A549 (cell line): Measurements from ENCODE around the gene HLA-DPA1. TPM values are rescaled to one million over a fixed set of nuclear protein-coding genes. Genes with fewer than 3 reads are reported as not detected.

ENCODE experiments used
- ATAC-seq, 2 experiments: fragments of 200-7000 bp in 1 of 2; fragments of >200 bp in 1 of 2; cut with Nextera tagmentation in 1 of 2; cut with Tn5 transposase in 1 of 2; 3 replicates each; pipeline versions ENCODE4 v1.8.0 to v1.9.1; 2018 to 2020; ENCODE audit warnings: mild to moderate bottlenecking in 1 of 2, moderate library complexity in 1 of 2
- CTCF ChIA-PET: fragments of 300-600 bp; sonication (Branson Sonifier 250); formaldehyde crosslinking; extraction: SDS; loops from one replicate; lab custom pipeline; 2021; ENCODE audit warnings: antibody characterized with exemption, inconsistent platforms; lab: Yijun Ruan, JAX
- POLR2A ChIA-PET: fragments of 350-600 bp; formaldehyde crosslinking; extraction: SDS; loops from one replicate; lab custom pipeline; 2021; ENCODE audit warnings: antibody characterized with exemption, inconsistent platforms; lab: Yijun Ruan, JAX
- DNase-seq, 2 experiments: peaks; one replicate each; pipeline versions ENCODE4 v3.0.0 to v3.0.0-alpha.2; 2011 to 2016; ENCODE audit warnings: low read depth in 1 of 2, low spot score in 1 of 2
- FAIRE-seq: peaks from 2 replicates; lab custom pipeline; 2011; peaks lifted over from hg19 to GRCh38; lab: Jason Lieb, UNC
- H3K27ac ChIP-seq, 2 experiments: fragments of >200 bp; sonication (Bioruptor Twin); formaldehyde crosslinking; 3 replicates each; pipeline ENCODE4 v1.5.1; 2016 to 2017
- H3K4me1 ChIP-seq: fragments of >200 bp; sonication (Bioruptor Twin); formaldehyde crosslinking; 3 replicates; pipeline ENCODE4 v1.6.1; 2016
- H3K4me2 ChIP-seq: fragments of >200 bp; sonication (Bioruptor Twin); formaldehyde crosslinking; 3 replicates; pipeline ENCODE4 v1.6.1; 2016
- H3K4me3 ChIP-seq: fragments of >200 bp; sonication (Bioruptor Twin); formaldehyde crosslinking; 3 replicates; pipeline ENCODE4 v1.5.1; 2016
- H3K9me3 ChIP-seq: fragments of >200 bp; sonication (Bioruptor Twin); formaldehyde crosslinking; 3 replicates; pipeline ENCODE4 v1.6.1; 2016
- BHLHE40 ChIP-seq: IDR thresholded peaks from 2 replicates; pipeline ENCODE4 v1.6.1; 2012; ENCODE audit warnings: low read depth, low read length, inconsistent platforms
- CBX8 ChIP-seq: fragments of 200-600 bp; sonication (generic); IDR thresholded peaks from 2 replicates; pipeline ENCODE4 v1.6.1; 2016
- ELK1 ChIP-seq: fragments of 150-350 bp; IDR thresholded peaks from 2 replicates; pipeline ENCODE4 v1.6.1; 2014; ENCODE audit warnings: low read depth, mild to moderate bottlenecking, low read length
- ESRRA ChIP-seq: fragments of 150-350 bp; IDR thresholded peaks from 2 replicates; pipeline ENCODE4 v1.6.1; 2014; ENCODE audit warnings: mild to moderate bottlenecking, low read length, borderline replicate concordance
- FOSB ChIP-seq: fragments of 250-450 bp; sonication (Bioruptor Pico); IDR thresholded peaks from 2 replicates; pipeline ENCODE4 v1.5.0; 2020; ENCODE audit warnings: mild to moderate bottlenecking, moderate library complexity
- GATA3 ChIP-seq: IDR thresholded peaks from 2 replicates; pipeline ENCODE4 v1.6.1; 2012; ENCODE audit warnings: borderline replicate concordance
- HMGXB4 ChIP-seq: fragments of 250-450 bp; sonication (Bioruptor Pico); IDR thresholded peaks from 2 replicates; pipeline ENCODE4 v1.5.0; 2021; ENCODE audit warnings: mild to moderate bottlenecking, moderate library complexity, borderline replicate concordance
- HOXA7 ChIP-seq: fragments of 250-450 bp; sonication (Bioruptor Pico); IDR thresholded peaks from 2 replicates; pipeline ENCODE4 v1.5.0; 2020; ENCODE audit warnings: mild to moderate bottlenecking, moderate library complexity
- JUNB ChIP-seq: fragments of >200 bp; sonication (Bioruptor Twin); formaldehyde crosslinking; IDR thresholded peaks from 2 replicates; pipeline ENCODE4 v1.6.1; 2016
- MAX ChIP-seq: IDR thresholded peaks from 2 replicates; pipeline ENCODE4 v1.6.1; 2012
- MAZ ChIP-seq: fragments of 150-350 bp; IDR thresholded peaks from 2 replicates; pipeline ENCODE4 v1.6.1; 2014; ENCODE audit warnings: antibody characterized with exemption, low read depth, low read length, borderline replicate concordance
- NPAS2 ChIP-seq: fragments of 250-450 bp; sonication (Bioruptor Pico); IDR thresholded peaks from 2 replicates; pipeline ENCODE4 v1.8.0; 2022; ENCODE audit warnings: mild to moderate bottlenecking, moderate library complexity, borderline replicate concordance
- PHF8 ChIP-seq: fragments of 200-600 bp; sonication (generic); IDR thresholded peaks from 2 replicates; pipeline ENCODE4 v1.6.1; 2016; ENCODE audit warnings: low read depth, mild to moderate bottlenecking, antibody characterized with exemption, moderate library complexity, borderline replicate concordance
- POLR2AphosphoS2 ChIP-seq: conservative IDR thresholded peaks from 2 replicates; pipeline ENCODE4 v1.6.1; 2012; ENCODE audit warnings: low read length, improper control_type of control experiment, inconsistent platforms
- RCOR1 ChIP-seq: fragments of 150-350 bp; IDR thresholded peaks from 2 replicates; pipeline ENCODE4 v1.6.1; 2014; ENCODE audit warnings: antibody characterized with exemption, low read length, low read depth
- SMC3 ChIP-seq: fragments of >200 bp; sonication (Bioruptor Twin); formaldehyde crosslinking; IDR thresholded peaks from 3 replicates; pipeline ENCODE4 v1.6.1; 2018; ENCODE audit warnings: inconsistent platforms
- SREBF2 ChIP-seq: fragments of 450-650 bp; IDR thresholded peaks from 2 replicates; pipeline ENCODE4 v1.6.1; 2014; ENCODE audit warnings: mild to moderate bottlenecking, moderate library complexity
- TFCP2L1 ChIP-seq: fragments of 250-450 bp; sonication (Bioruptor Pico); IDR thresholded peaks from 2 replicates; pipeline ENCODE4 v1.5.0; 2021; ENCODE audit warnings: mild to moderate bottlenecking
- USF2 ChIP-seq: fragments of 450-650 bp; IDR thresholded peaks from 2 replicates; pipeline ENCODE4 v1.6.1; 2014; ENCODE audit warnings: antibody characterized with exemption
- ZFP36 ChIP-seq: fragments of 450-650 bp; IDR thresholded peaks from 2 replicates; pipeline ENCODE4 v1.6.1; 2014; ENCODE audit warnings: borderline replicate concordance; ENCODE audit not compliant: partially characterized antibody
- ZNF302 ChIP-seq: fragments of 250-450 bp; sonication (Bioruptor Pico); IDR thresholded peaks from 2 replicates; pipeline ENCODE4 v1.9.0; 2021; ENCODE audit warnings: inconsistent platforms, mild to moderate bottlenecking, moderate library complexity
- WGBS: methylation state at CpG from one replicate; pipeline ENCODE4 v1.1.6; 2017; ENCODE audit errors: missing lambda C conversion rate; 5-methylcytosine and 5-hydroxymethylcytosine counted together
- polyA plus RNA-seq, 4 experiments: library from polyadenylated mRNA; depleted of rRNA in 3 of 4; stranded (reverse); fragments of >200 nt; fragmentation: RNase III in 1 of 4; extraction: RNeasy Plus Mini Kit Qiagen cat#74134 plus additional on column Dnase treatment in 1 of 4; gene quantifications; 2 replicates in 3 of 4; 3 replicates in 1 of 4; pipeline ENCODE4 v1.2.3, GENCODE V29; 2011 to 2017

The HLA-DPA1 gene
- polyA plus RNA-seq, 2 of the 4 experiments (the other 2 are of a cell fraction) = 0.09 TPM; not detected in 1

- Histone ChIP-seq H3K4me1 (no peaks in the 10 kb centered on the region), H3K4me3 (no peak overlapping the region), H3K9me3 (no peaks in the 10 kb centered on the region), H3K27ac (no peak overlapping the region), H3K4me2 (peak overlapping the region; percentile 41; the same call in 2 of the 3 replicates)
- WGBS = 14% methylated on average over 11 of the region's 32 CpGs
- DNase-seq = no peak
- peak; percentile 26 to 52; a peak in 3 of 6 replicates for ATAC-seq
- ChIA-PET POLR2A (no interaction called here), CTCF (interaction anchor here (0.7 to 1.6 kb wide), 10 partner anchors 10 to 133 kb away, joined by 3 to 6 read pairs (median 4); no protein-coding TSS in a partner anchor)
- no peak for FAIRE-seq
- TF ChIP-seq CBX8 (no peak), BHLHE40 (no peak), HMGXB4 (CRISPR knock-in tag) (no peak), JUNB (no peak), SMC3 (no peak), MAX (no peak)
Measured at GRCh38 chr6:33116841-33117711, 43.6 kb upstream of the HLA-DPA1 start.

GRCh38 chr6:33116417-33116816, 43.0 kb upstream of the HLA-DPA1 start:
- H3K4me2 ChIP-seq = no peak overlapping the region; the same call in 2 of the 3 replicates
- CTCF ChIA-PET = interaction anchor here (1.0 to 2.4 kb wide), 9 partner anchors 9 to 133 kb away, joined by 3 to 6 read pairs (median 4); no protein-coding TSS in a partner anchor

GRCh38 chr6:33114406-33114805, 41.0 kb upstream of the HLA-DPA1 start:
- no peak overlapping the region for H3K4me2 ChIP-seq
- no peaks in the 10 kb centered on the region for H3K9me3 ChIP-seq
- POLR2A ChIA-PET = interaction anchor here (0.6 kb wide), 1 partner anchor 32 kb away, joined by 4 read pairs; no protein-coding TSS in a partner anchor
- no peak overlapping the region for H3K27ac ChIP-seq
- FAIRE-seq = no peak
- TF ChIP-seq USF2 (no peak), HOXA7 (CRISPR knock-in tag) (no peak), POLR2AphosphoS2 (no peak), BHLHE40 (no peak), TFCP2L1 (CRISPR knock-in tag) (no peak), RCOR1 (no peak), ELK1 (no peak), SREBF2 (no peak), PHF8 (no peak), ZNF302 (CRISPR knock-in tag) (no peak), MAZ (no peak)
- TF ChIP-seq, all 56 proteins: peak for 0
- DNase-seq = no peak
- no peak for ATAC-seq
- H3K4me1 ChIP-seq = no peaks in the 10 kb centered on the region
- no peak overlapping the region for H3K4me3 ChIP-seq
- CTCF ChIA-PET = interaction anchor here (1.1 to 2.4 kb wide), 2 partner anchors 101 to 134 kb away, joined by 3 to 5 read pairs; no protein-coding TSS in a partner anchor

More at GRCh38 chr6:33116417-33116816, 43.0 kb upstream of the HLA-DPA1 start:
- TF ChIP-seq NPAS2 (CRISPR knock-in tag) (no peak), FOSB (no peak), ESRRA (no peak), ZFP36 (peak; percentile 78), GATA3 (no peak)
- FAIRE-seq = no peak
- Histone ChIP-seq H3K9me3 (no peaks in the 10 kb centered on the region), H3K27ac (no peak overlapping the region), H3K4me3 (no peak overlapping the region), H3K4me1 (no peaks in the 10 kb centered on the region)
- WGBS = 17% methylated on average over 6 of the region's 6 CpGs
- DNase-seq = no peak
- POLR2A ChIA-PET = no interaction called here
- no peak for ATAC-seq
